Measurements from ENCODE around the gene SNED1.

DNA sequence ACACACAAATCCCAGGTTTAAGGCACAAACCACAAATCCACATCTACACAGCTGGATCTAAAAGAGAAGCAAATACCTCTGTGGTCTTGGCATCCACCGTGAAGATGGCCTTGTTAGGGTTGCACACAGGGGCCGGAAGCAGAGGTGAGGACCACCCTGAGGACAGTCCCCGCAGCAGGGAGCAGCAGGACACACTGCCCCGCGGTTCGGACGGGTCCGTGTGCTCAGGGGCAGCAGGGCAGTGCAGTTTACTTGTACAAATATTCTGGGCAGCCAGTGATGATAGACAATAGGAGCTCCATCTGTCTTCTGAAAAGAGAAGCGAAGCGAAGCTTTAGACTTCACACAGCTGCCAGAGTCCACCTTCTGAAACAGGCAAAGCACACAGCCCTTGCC is 142.0 kb downstream of the SNED1 start:
- TF ChIP-seq, protein P1, sequence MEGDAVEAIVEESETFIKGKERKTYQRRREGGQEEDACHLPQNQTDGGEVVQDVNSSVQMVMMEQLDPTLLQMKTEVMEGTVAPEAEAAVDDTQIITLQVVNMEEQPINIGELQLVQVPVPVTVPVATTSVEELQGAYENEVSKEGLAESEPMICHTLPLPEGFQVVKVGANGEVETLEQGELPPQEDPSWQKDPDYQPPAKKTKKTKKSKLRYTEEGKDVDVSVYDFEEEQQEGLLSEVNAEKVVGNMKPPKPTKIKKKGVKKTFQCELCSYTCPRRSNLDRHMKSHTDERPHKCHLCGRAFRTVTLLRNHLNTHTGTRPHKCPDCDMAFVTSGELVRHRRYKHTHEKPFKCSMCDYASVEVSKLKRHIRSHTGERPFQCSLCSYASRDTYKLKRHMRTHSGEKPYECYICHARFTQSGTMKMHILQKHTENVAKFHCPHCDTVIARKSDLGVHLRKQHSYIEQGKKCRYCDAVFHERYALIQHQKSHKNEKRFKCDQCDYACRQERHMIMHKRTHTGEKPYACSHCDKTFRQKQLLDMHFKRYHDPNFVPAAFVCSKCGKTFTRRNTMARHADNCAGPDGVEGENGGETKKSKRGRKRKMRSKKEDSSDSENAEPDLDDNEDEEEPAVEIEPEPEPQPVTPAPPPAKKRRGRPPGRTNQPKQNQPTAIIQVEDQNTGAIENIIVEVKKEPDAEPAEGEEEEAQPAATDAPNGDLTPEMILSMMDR (conservative IDR thresholded peaks at IDR 0.05; ENCODE audit: low read length): no peak
- TF ChIP-seq EZH2phosphoT487 (IDR thresholded peaks at IDR 0.05; ENCODE audit: borderline replicate concordance, low read depth, low read length): no peak

All from OCI-LY7 (cell line).